Thyroid gland (tissue), 4 donors: Measurements from ENCODE around the gene OR2T8.

Experiments
- POLR2A ChIP-seq, 2 donors: fragments of 450-650 bp; IDR thresholded peaks; one replicate each; pipeline ENCODE4 v1.6.1; 2017; ENCODE audit warnings: antibody characterized with exemption in 2 of 2, mild to moderate bottlenecking in 2 of 2, moderate library complexity in 1 of 2
- TF ChIP-seq, protein P1 (sequence below), 6 experiments: fragments of 200-600 bp in 3 of 6; fragments of 450-650 bp in 3 of 6; sonication (generic) in 3 of 6; IDR thresholded peaks; one replicate each; pipeline ENCODE4 v1.5.1; 2016 to 2019; ENCODE audit warnings: antibody characterized with exemption in 6 of 6, mild to moderate bottlenecking in 2 of 6, inconsistent platforms in 1 of 6, moderate library complexity in 1 of 6

DNA sequence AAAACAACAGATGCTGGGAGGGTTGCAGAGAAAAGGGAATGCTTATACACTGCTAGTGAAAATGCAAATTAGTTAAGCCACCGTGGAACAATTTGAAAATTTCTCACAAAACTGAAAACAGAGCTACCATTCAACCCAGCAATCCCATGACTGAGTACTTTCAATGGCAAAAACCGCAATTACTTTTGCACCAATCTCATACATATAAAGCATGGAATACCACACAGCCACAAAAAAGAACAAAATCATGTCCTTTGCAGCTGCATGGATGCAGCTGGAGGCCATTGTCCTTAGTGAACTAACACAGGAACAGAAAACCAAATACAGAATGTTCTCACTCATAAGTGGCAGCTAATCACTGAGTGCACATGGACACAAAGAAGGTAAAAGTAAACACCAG, 6.3 kb upstream of the OR2T8 start:
- TF ChIP-seq, protein P1, sequence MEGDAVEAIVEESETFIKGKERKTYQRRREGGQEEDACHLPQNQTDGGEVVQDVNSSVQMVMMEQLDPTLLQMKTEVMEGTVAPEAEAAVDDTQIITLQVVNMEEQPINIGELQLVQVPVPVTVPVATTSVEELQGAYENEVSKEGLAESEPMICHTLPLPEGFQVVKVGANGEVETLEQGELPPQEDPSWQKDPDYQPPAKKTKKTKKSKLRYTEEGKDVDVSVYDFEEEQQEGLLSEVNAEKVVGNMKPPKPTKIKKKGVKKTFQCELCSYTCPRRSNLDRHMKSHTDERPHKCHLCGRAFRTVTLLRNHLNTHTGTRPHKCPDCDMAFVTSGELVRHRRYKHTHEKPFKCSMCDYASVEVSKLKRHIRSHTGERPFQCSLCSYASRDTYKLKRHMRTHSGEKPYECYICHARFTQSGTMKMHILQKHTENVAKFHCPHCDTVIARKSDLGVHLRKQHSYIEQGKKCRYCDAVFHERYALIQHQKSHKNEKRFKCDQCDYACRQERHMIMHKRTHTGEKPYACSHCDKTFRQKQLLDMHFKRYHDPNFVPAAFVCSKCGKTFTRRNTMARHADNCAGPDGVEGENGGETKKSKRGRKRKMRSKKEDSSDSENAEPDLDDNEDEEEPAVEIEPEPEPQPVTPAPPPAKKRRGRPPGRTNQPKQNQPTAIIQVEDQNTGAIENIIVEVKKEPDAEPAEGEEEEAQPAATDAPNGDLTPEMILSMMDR (IDR thresholded peaks at IDR 0.05): no peak
- no peak for TF ChIP-seq POLR2A (IDR thresholded peaks at IDR 0.05)
